Ovary (tissue), 9 donors: ENCODE data around the gene VAV2. TPM values are rescaled to one million over a fixed set of nuclear protein-coding genes. Genes with fewer than 3 reads are reported as not detected.

Experiments
- DNase-seq, 5 donors: peaks; one replicate each; pipeline ENCODE4 v3.0.0-alpha.2; 2019 to 2020
- H3K27ac ChIP-seq, 2 donors: fragments of 200-600 bp; one replicate each; pipeline versions ENCODE4 v1.5.1 to v1.8.0; 2019 to 2022
- H3K27me3 ChIP-seq: fragments of 200-600 bp; one replicate; pipeline ENCODE4 v1.8.0; 2022
- H3K36me3 ChIP-seq: fragments of 200-600 bp; sonication (generic); one replicate; pipeline ENCODE4 v1.5.1; 2019
- H3K4me1 ChIP-seq: one replicate; pipeline ENCODE4 v1.8.1; 2013; ENCODE audit warnings: mild to moderate bottlenecking, moderate library complexity; ENCODE audit not compliant: insufficient read depth
- H3K4me3 ChIP-seq: fragments of 200-600 bp; sonication (generic); one replicate; pipeline ENCODE4 v1.5.1; 2017
- H3K9me3 ChIP-seq, 2 donors: fragments of 200-600 bp in 1 of 2; sonication (generic) in 1 of 2; one replicate each; pipeline versions ENCODE4 v1.5.1 to v1.8.1; 2013 to 2019; ENCODE audit warnings: mild to moderate bottlenecking in 1 of 2, moderate library complexity in 1 of 2
- CTCF ChIP-seq, 3 donors: fragments of 450-650 bp in 2 of 3; fragments of 200-600 bp in 1 of 3; IDR thresholded peaks; one replicate each; pipeline versions ENCODE4 v1.5.1 to v1.8.0; 2016 to 2022; ENCODE audit warnings: antibody characterized with exemption in 3 of 3, mild to moderate bottlenecking in 1 of 3
- EP300 ChIP-seq: sonication (generic); formaldehyde crosslinking; IDR thresholded peaks from one replicate; pipeline ENCODE4 v1.6.1; 2017; ENCODE audit warnings: antibody characterized with exemption
- POLR2A ChIP-seq: fragments of 450-650 bp; IDR thresholded peaks from one replicate; pipeline ENCODE4 v1.6.1; 2017; ENCODE audit warnings: antibody characterized with exemption, mild to moderate bottlenecking, moderate library complexity
- WGBS, 3 donors: extraction: QIAGEN DNeasy Blood & Tissue Kit in 1 of 3; methylation state at CpG; one replicate each; pipeline versions ENCODE4 v1.1.5 to v1.1.7; 2013 to 2017; 5-methylcytosine and 5-hydroxymethylcytosine counted together
- intact Hi-C, 4 donors: fragments of 100-400 bp; cut with DNase I; formaldehyde crosslinking; loops; one replicate each; pipeline versions ENCODE4 v1.11.0 to v1.15.1; 2022 to 2023
- polyA plus RNA-seq, 2 donors: library from polyadenylated mRNA; stranded (reverse); fragments of 200-250 nt in 1 of 2; fragments of 350-450 nt in 1 of 2; fragmentation: Illumina TruSeq in 1 of 2; extraction: RNeasy Lipid Tissue Mini Kit (QIAGEN cat#74804) in 1 of 2; gene quantifications; one replicate each; pipeline ENCODE4 v1.2.3, GENCODE V29; 2013 to 2014
- total RNA-seq, 7 donors: library from RNA; depleted of rRNA in 2 of 7; stranded (reverse); fragments of >200 nt in 2 of 7; fragmentation: NEBNext Ultra II Directional in 3 of 7; extraction: Animal tissue kit (Norgen Biotek cat#: 25700) in 3 of 7; gene quantifications; one replicate each; pipeline versions ENCODE4 v1.1.0 to v1.2.4, GENCODE V29; 2016 to 2023
- donor health status: DM: no; HTN: no; CAD: no; lungs with moderate emphysema.
- donor health status: DM: no; HTN: no; CAD: no.
- donor health status: Bipolar disorder and iron deficiency.
- donor health status: DM: yes; HTN: yes; CAD: no.
- donor health status: DM: no; HTN: no; CAD: no.
- donor health status: DM: yes; HTN: yes; CAD: no.

The VAV2 gene
- total and polyA plus RNA-seq, 9 donors: 3.7 to 14.1 (median 7.8) TPM

DNA sequence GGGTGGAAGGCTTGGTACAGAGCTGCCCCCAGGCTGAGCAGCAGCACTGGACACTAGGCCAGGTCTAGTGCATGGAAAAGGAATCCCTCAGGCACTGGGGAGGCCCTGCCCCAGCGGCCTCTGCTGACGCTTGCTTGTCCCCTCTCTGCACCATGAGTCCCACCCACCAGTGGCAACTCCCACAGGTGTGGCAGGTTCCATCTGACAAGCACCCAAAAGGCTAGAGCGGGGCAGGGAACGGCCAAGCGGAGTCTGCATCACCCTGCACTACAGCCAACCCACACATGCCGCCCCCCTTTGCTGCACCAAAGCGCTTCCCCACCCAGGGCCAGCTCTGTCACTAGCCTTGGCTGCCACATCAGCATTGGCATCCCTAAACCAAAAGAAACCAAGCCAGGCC, 138.8 kb downstream of the VAV2 start:
- Histone ChIP-seq H3K27ac (no peak overlapping the region), H3K27me3 (no peaks in the 10 kb centered on the region), H3K4me3 (no peak overlapping the region), H3K4me1 (no peaks in the 10 kb centered on the region), H3K36me3 (no peaks in the 10 kb centered on the region), H3K9me3 (no peaks in the 10 kb centered on the region)
- TF ChIP-seq POLR2A (no peak), EP300 (no peak), CTCF (IDR thresholded peaks at IDR 0.05) (no peak)
- DNase-seq: no peak
- intact Hi-C loops: no loop called here
- WGBS, 3 donors: 96 to 97% (median 97%) methylated on average over 7 of the region's 7 CpGs

- Histone ChIP-seq H3K36me3 (no peaks in the 10 kb centered on the region), H3K27me3 (no peaks in the 10 kb centered on the region), H3K27ac (no peak overlapping the region), H3K4me3 (no peak overlapping the region), H3K4me1 (no peaks in the 10 kb centered on the region), H3K9me3 (no peaks in the 10 kb centered on the region)
- 84 to 90% (median 89%) methylated on average over 6 of the region's 6 CpGs for WGBS, 3 donors
- TF ChIP-seq POLR2A (no peak), CTCF (IDR thresholded peaks at IDR 0.05) (no peak), EP300 (no peak)
- intact Hi-C loops: loop anchor here in 1 of 4 donors (1.0 kb wide), 1 partner anchor 16 kb away; no protein-coding TSS in a partner anchor
- DNase-seq: no peak
Observed at GRCh38 chr9:133852431-133852830, 139.7 kb downstream of the VAV2 start.

DNA sequence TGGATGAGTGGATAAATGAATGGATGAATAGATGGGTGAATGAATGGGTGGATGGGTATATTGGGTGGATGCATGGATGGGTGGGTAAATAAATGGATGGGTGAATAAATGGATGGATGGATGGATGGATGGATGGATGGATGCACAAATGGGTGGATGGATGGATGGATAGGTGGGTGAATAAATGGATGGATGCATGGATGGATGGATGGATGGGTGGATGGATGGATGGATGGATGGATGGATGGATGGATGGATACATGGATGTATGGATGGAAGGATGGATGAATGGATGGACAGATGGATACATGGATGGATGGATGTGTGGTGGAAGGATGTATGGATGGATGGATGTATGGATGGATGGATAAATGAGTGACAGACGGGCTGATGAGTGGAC, 140.4 kb downstream of the VAV2 start:
- DNase-seq: no peak
- 94 to 100% (median 95%) methylated on average over 1 of the region's 1 CpG for WGBS, 3 donors
- no peak for TF ChIP-seq EP300
- TF ChIP-seq POLR2A: no peak
- H3K4me1 ChIP-seq: no peaks in the 10 kb centered on the region
- no peaks in the 10 kb centered on the region for H3K27me3 ChIP-seq
- no peaks in the 10 kb centered on the region for H3K9me3 ChIP-seq
- no peaks in the 10 kb centered on the region for H3K36me3 ChIP-seq
- intact Hi-C loops: loop anchor here in 1 of 4 donors (1.0 kb wide), 1 partner anchor 17 kb away; no protein-coding TSS in a partner anchor
- H3K27ac ChIP-seq: no peak overlapping the region
- no peak overlapping the region for H3K4me3 ChIP-seq

DNA sequence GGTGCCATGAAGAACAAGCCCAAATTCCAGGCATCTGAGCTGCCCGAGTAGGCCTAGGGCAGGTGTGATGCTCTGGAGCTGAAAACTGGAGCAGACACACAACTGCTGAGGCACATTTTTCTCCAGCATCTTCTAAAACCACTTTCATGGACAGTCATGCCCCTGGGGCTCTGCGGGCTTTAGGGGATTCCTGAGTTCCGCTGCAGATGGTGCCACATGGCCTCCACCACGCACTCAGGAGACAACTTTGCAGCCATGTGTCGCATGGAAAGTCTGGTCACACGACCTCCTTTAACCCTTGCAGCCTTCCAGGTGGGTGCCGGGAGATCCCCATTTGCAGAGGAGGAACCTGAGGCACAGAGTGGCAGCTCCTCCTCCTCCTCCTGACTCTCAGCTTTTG, 141.2 kb downstream of the VAV2 start:
- no peaks in the 10 kb centered on the region for H3K27me3 ChIP-seq
- H3K9me3 ChIP-seq: no peaks in the 10 kb centered on the region
- TF ChIP-seq EP300: no peak
- H3K4me1 ChIP-seq: no peaks in the 10 kb centered on the region
- H3K27ac ChIP-seq: no peak overlapping the region
- 88 to 91% (median 89%) methylated on average over 7 of the region's 7 CpGs for WGBS, 3 donors
- intact Hi-C loops: no loop called here
- no peak overlapping the region for H3K4me3 ChIP-seq
- no peaks in the 10 kb centered on the region for H3K36me3 ChIP-seq
- DNase-seq: no peak

DNA sequence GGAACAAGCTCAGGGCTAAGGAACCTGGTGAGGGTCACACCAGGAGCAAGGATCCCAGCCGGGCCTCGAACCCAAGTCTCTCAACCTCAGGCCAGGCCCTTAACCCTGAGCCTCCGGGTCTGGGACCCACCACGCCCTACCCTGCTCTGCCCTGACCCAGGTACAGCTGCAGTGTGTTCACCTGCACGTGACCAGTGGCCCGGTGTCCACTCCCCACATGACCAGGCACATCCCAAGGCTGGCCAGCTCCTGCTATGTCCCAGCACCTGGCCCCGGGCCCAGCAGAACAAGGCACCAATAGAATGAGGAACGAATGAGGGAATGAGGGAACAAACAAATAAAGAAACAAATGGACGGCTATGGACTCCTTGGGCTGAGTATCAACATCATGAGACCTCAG, 142.0 kb downstream of the VAV2 start:
- Histone ChIP-seq H3K4me1 (peaks cover 3% of the 10 kb centered on the region), H3K4me3 (no peak overlapping the region), H3K36me3 (no peaks in the 10 kb centered on the region), H3K9me3 (no peaks in the 10 kb centered on the region), H3K27me3 (no peaks in the 10 kb centered on the region), H3K27ac (no peak overlapping the region)
- intact Hi-C loops: no loop called here
- no peak for TF ChIP-seq EP300
- no peak for DNase-seq
- WGBS, 3 donors: 93 to 96% (median 93%) methylated on average over 7 to 9 of the region's 9 CpGs

GRCh38 chr9:133849110-133849670, 142.9 kb downstream of the VAV2 start:
- Histone ChIP-seq H3K27me3 (no peaks in the 10 kb centered on the region), H3K4me1 (peaks cover 6% of the 10 kb centered on the region), H3K9me3 (no peaks in the 10 kb centered on the region), H3K27ac (no peak overlapping the region), H3K36me3 (no peaks in the 10 kb centered on the region), H3K4me3 (no peak overlapping the region)
- 85 to 92% (median 89%) methylated on average over 13 to 16 of the region's 16 CpGs for WGBS, 3 donors
- intact Hi-C loops: no loop called here
- TF ChIP-seq CTCF (IDR thresholded peaks at IDR 0.05) (no peak), POLR2A (no peak), EP300 (no peak)
- no peak for DNase-seq
